Sciatic nerve (tissue), 2 donors: ENCODE data around the gene F12. TPM values are rescaled to one million over a fixed set of nuclear protein-coding genes. Genes with fewer than 3 reads are reported as not detected.

ENCODE experiments used
- ATAC-seq: fragments of 200-7000 bp; cut with Tn5 transposase; one replicate; pipeline ENCODE4 v1.9.1; 2020; ENCODE audit warnings: mild to moderate bottlenecking, moderate library complexity
- DNase-seq: peaks from one replicate; pipeline ENCODE4 v3.0.0-alpha.2; 2020; ENCODE audit warnings: low spot score
- intact Hi-C: fragments of 100-400 bp; cut with DNase I; formaldehyde crosslinking; loops from one replicate; pipeline ENCODE4 v1.14.2; 2022
- total RNA-seq: library from RNA; stranded (reverse); fragmentation: NEBNext Ultra II Directional; extraction: Animal tissue kit (Norgen Biotek cat#: 25700); gene quantifications from one replicate; pipeline ENCODE4 v1.2.1, GENCODE V29; 2021
- donor health status: DM: no; HTN: no; CAD: no.
- donor health status: DM: no; HTN: no; CAD: no.

Gene F12
- total RNA-seq, 1 donor from 2014 or later, result 0.49 TPM

- intact Hi-C loops, result no loop called here
- ATAC-seq, result no peak
- DNase-seq, result no peak
These were observed 25.8 kb upstream of the F12 start for GRCh38 chr5:177434942-177435738.

- DNase-seq, result no peak
- intact Hi-C loops, result no loop called here
- no peak for ATAC-seq
These were observed 25.1 kb upstream of the F12 start for GRCh38 chr5:177434437-177434836.

GRCh38 chr5:177433658-177434217 is 24.4 kb upstream of the F12 start:
- DNase-seq, result no peak
- ATAC-seq, result no peak
- intact Hi-C loops, result no loop called here

- intact Hi-C loops, result no loop called here
- ATAC-seq, result no peak
- no peak for DNase-seq
These were observed 23.7 kb upstream of the F12 start for GRCh38 chr5:177432839-177433657.

GRCh38 chr5:177432143-177432838 is 22.9 kb upstream of the F12 start:
- DNase-seq (no peak), ATAC-seq (no peak)

GRCh38 chr5:177431317-177432142 is 22.2 kb upstream of the F12 start:
- DNase-seq (no peak), ATAC-seq (no peak)
- intact Hi-C loops, result no loop called here

More at GRCh38 chr5:177432143-177432838, 22.9 kb upstream of the F12 start:
- intact Hi-C loops, result no loop called here

- ATAC-seq, result no peak
- intact Hi-C loops, result no loop called here
- DNase-seq, result no peak
These were observed 21.6 kb upstream of the F12 start for GRCh38 chr5:177430972-177431316.

GRCh38 chr5:177430140-177430951 is 21.0 kb upstream of the F12 start:
- intact Hi-C loops, result no loop called here
- ATAC-seq, result no peak
- no peak for DNase-seq

- intact Hi-C loops, result no loop called here
- ATAC-seq (no peak), DNase-seq (no peak)
These were observed 20.1 kb upstream of the F12 start for GRCh38 chr5:177429248-177430040.

- ATAC-seq (no peak), DNase-seq (no peak)
- intact Hi-C loops, result no loop called here
These were observed 19.3 kb upstream of the F12 start for GRCh38 chr5:177428574-177429217.

GRCh38 chr5:177427919-177428573 is 18.7 kb upstream of the F12 start:
- ATAC-seq (no peak), DNase-seq (no peak)
- intact Hi-C loops, result no loop called here

- intact Hi-C loops, result no loop called here
- no peak for DNase-seq
- no peak for ATAC-seq
These were observed 18.0 kb upstream of the F12 start for GRCh38 chr5:177427211-177427822.

GRCh38 chr5:177426566-177427210 is 17.3 kb upstream of the F12 start, which contains the start of gene GRK6:
Gene GRK6 (plus strand): TSS chr5:177426676. CDS start chr5:177426846, 170 bp downstream.
- peak; percentile 75 for DNase-seq
- ATAC-seq, result no peak

GRCh38 chr5:177425801-177426565 is 16.6 kb upstream of the F12 start:
- ATAC-seq (peak; percentile 97), DNase-seq (peak; percentile 100)
- intact Hi-C loops, result no loop called here

More at GRCh38 chr5:177426566-177427210, 17.3 kb upstream of the F12 start, which contains the start of gene GRK6:
- intact Hi-C loops, result no loop called here
